Spleen (tissue), 11 donors: ENCODE measurements around the gene PACRG. TPM values are rescaled to one million over a fixed set of nuclear protein-coding genes. Genes with fewer than 3 reads are reported as not detected.

Experiments used
- DNase-seq: peaks from one replicate; pipeline ENCODE4 v3.0.0-alpha.2; 2020
- H3K27ac ChIP-seq, 8 donors: fragments of 200-600 bp; sonication (generic) in 7 of 8; 1 replicate in 4 of 8; 2 replicates in 4 of 8; pipeline versions ENCODE4 v1.5.0 to v1.8.0; 2016 to 2021; ENCODE audit warnings: inconsistent platforms in 4 of 8, mild to moderate bottlenecking in 4 of 8, moderate library complexity in 1 of 8
- H3K27me3 ChIP-seq, 7 donors: fragments of 200-600 bp; sonication (generic) in 6 of 7; replicated peaks in 1 of 7; 1 replicate in 4 of 7; 2 replicates in 3 of 7; pipeline versions ENCODE4 v1.5.0 to v1.8.0; 2016 to 2021; ENCODE audit warnings: inconsistent platforms in 3 of 7, mild to moderate bottlenecking in 1 of 7
- H3K36me3 ChIP-seq, 6 donors: fragments of 200-600 bp; sonication (generic) in 5 of 6; 1 replicate in 4 of 6; 2 replicates in 2 of 6; pipeline versions ENCODE4 v1.5.0 to v1.8.0; 2016 to 2021; ENCODE audit warnings: inconsistent platforms in 2 of 6
- H3K4me1 ChIP-seq, 6 donors: fragments of 200-600 bp; sonication (generic) in 5 of 6; 1 replicate in 3 of 6; 2 replicates in 3 of 6; pipeline versions ENCODE4 v1.5.0 to v1.8.0; 2016 to 2021; ENCODE audit warnings: inconsistent platforms in 3 of 6
- H3K4me3 ChIP-seq, 8 donors: fragments of 200-600 bp; sonication (generic) in 7 of 8; 1 replicate in 4 of 8; 2 replicates in 4 of 8; pipeline versions ENCODE4 v1.5.0 to v1.8.0; 2016 to 2021; ENCODE audit warnings: inconsistent platforms in 4 of 8, mild to moderate bottlenecking in 4 of 8, moderate library complexity in 2 of 8
- H3K9me3 ChIP-seq, 8 donors: fragments of 200-600 bp; sonication (generic) in 7 of 8; 1 replicate in 4 of 8; 2 replicates in 4 of 8; pipeline versions ENCODE4 v1.5.0 to v1.8.0; 2016 to 2021; ENCODE audit warnings: inconsistent platforms in 4 of 8
- POLR2A ChIP-seq, 3 donors: fragments of 450-650 bp; IDR thresholded peaks; one replicate each; pipeline ENCODE4 v1.5.1; 2017; ENCODE audit warnings: antibody characterized with exemption in 3 of 3, mild to moderate bottlenecking in 1 of 3
- POLR2AphosphoS5 ChIP-seq, 3 donors: sonication (generic); formaldehyde crosslinking; IDR thresholded peaks; one replicate each; pipeline ENCODE4 v1.5.1; 2017; ENCODE audit warnings: antibody characterized with exemption in 3 of 3
- WGBS, 5 donors: extraction: QIAGEN DNeasy Blood & Tissue Kit in 3 of 5; methylation state at CpG; one replicate each; pipeline versions ENCODE4 v1.1.5 to v1.1.7; 2013 to 2018; 5-methylcytosine and 5-hydroxymethylcytosine counted together
- intact Hi-C: fragments of 100-400 bp; cut with DNase I; formaldehyde crosslinking; loops from one replicate; pipeline ENCODE4 v1.15.0; 2023; ENCODE audit warnings: low total_unique reads
- polyA plus RNA-seq, 3 donors: library from polyadenylated mRNA; stranded (reverse); fragments of 200-250 nt; gene quantifications; one replicate each; pipeline ENCODE4 v1.2.1, GENCODE V29; 2013
- total RNA-seq, 7 donors: library from RNA; depleted of rRNA in 3 of 7; stranded (reverse); fragments of >200 nt in 3 of 7; fragmentation: NEBNext Ultra II Directional in 4 of 7; extraction: Animal tissue kit (Norgen Biotek cat#: 25700) in 4 of 7; gene quantifications; one replicate each; pipeline versions ENCODE4 v1.1.0 to v1.2.1, GENCODE V29; 2016 to 2021
- TF ChIP-seq, protein P1 (sequence below), 11 experiments: fragments of 200-600 bp in 7 of 11; fragments of 450-650 bp in 4 of 11; sonication (generic) in 4 of 11; IDR thresholded peaks in 8 of 11; conservative IDR thresholded peaks in 3 of 11; 1 replicate in 7 of 11; 2 replicates in 4 of 11; pipeline versions ENCODE4 v1.4.0 to v1.8.0; 2016 to 2021; ENCODE audit warnings: antibody characterized with exemption in 11 of 11, inconsistent platforms in 4 of 11, mild to moderate bottlenecking in 1 of 11
- donor health status: healthy with polysubstance abuse.
- donor health status: DM: no; HTN: no; CAD: no; lungs with moderate emphysema.
- donor health status: DM: no; HTN: no; CAD: no.
- donor health status: Bipolar disorder and iron deficiency.
- donor health status: healthy.
- donor health status: DM: no; HTN: no; CAD: no.
- donor health status: DM: yes; HTN: yes; CAD: no.

Gene PACRG
- total and polyA plus RNA-seq, 10 donors, result 0.32 to 2.0 (median 1.0) TPM; not detected in 5

GRCh38 chr6:162875070-162875469 lies 147.3 kb downstream of the PACRG start:
- Histone ChIP-seq H3K4me1 (no peaks in the 10 kb centered on the region), H3K9me3 (peaks cover 0 to 10% (median 2%) of the 10 kb centered on the region in 8 donors), H3K27ac (no peak overlapping the region), H3K4me3 (no peak overlapping the region), H3K36me3 (no peaks in the 10 kb centered on the region), H3K27me3 (no peaks in the 10 kb centered on the region)
- 75 to 97% (median 85%) methylated on average over 2 of the region's 2 CpGs for WGBS, 5 donors
- TF ChIP-seq, protein P1, sequence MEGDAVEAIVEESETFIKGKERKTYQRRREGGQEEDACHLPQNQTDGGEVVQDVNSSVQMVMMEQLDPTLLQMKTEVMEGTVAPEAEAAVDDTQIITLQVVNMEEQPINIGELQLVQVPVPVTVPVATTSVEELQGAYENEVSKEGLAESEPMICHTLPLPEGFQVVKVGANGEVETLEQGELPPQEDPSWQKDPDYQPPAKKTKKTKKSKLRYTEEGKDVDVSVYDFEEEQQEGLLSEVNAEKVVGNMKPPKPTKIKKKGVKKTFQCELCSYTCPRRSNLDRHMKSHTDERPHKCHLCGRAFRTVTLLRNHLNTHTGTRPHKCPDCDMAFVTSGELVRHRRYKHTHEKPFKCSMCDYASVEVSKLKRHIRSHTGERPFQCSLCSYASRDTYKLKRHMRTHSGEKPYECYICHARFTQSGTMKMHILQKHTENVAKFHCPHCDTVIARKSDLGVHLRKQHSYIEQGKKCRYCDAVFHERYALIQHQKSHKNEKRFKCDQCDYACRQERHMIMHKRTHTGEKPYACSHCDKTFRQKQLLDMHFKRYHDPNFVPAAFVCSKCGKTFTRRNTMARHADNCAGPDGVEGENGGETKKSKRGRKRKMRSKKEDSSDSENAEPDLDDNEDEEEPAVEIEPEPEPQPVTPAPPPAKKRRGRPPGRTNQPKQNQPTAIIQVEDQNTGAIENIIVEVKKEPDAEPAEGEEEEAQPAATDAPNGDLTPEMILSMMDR (IDR thresholded peaks at IDR 0.05 in 8 of 11, conservative IDR thresholded peaks at IDR 0.05 in 3 of 11), result no peak
- no peak for TF ChIP-seq POLR2A (IDR thresholded peaks at IDR 0.05)
- no peak for DNase-seq
- intact Hi-C loops, result no loop called here

- intact Hi-C loops, result no loop called here
Observed at GRCh38 chr6:162882801-162883481, 155.2 kb downstream of the PACRG start.

DNA sequence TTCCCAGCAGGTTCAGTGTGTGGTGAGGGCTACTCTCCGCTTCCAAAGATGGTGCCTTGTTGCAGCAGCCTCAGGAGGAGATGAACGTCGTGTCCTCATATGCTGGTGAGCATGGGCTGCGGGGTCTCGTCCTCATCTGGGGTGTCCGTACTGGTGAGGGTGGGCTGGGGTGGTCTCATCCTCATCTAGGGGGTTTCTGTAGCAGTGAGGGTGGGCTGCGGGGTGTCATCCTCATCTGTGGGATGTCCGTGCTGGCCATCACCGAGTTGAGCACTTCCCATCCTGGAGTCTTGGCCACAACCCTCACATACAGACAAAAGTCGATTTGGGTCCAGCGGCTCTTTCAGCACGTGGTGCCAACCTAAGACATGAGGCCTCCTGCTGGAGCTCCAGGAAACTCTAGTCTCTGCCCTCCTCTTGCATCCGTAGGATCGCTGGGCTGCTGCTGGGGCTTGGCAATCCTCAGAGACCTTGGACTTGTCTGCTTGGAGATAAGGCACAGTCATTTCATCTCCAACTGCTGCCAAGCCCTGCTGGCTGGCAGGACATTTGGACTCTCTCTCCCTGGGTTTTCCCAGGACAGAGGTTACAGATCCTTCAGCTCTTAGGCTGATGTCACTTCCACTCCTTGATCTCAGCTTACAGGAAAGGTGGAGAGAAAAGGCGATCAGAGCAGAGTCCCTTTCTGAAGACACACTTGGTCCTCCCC lies 160.4 kb downstream of the PACRG start:
- no peaks in the 10 kb centered on the region for H3K4me1 ChIP-seq
- peak overlapping the region in 3 of 8 donors; percentile 23 to 46 (median 46) for H3K27ac ChIP-seq
- intact Hi-C loops, result no loop called here
- H3K27me3 ChIP-seq, result no peaks in the 10 kb centered on the region
- no peaks in the 10 kb centered on the region for H3K9me3 ChIP-seq
- WGBS, 5 donors, result 71 to 88% (median 80%) methylated on average over 13 to 15 of the region's 15 CpGs
- DNase-seq, result no peak
- no peaks in the 10 kb centered on the region for H3K36me3 ChIP-seq
- H3K4me3 ChIP-seq, result no peak overlapping the region
- peak in 2 of 3 donors; percentile 15 to 18 for TF ChIP-seq POLR2AphosphoS5 (IDR thresholded peaks at IDR 0.05)
- TF ChIP-seq, protein P1 (IDR thresholded peaks at IDR 0.05 in 8 of 11, conservative IDR thresholded peaks at IDR 0.05 in 3 of 11), result no peak

More at GRCh38 chr6:162882801-162883481, 155.2 kb downstream of the PACRG start:
- no peaks in the 10 kb centered on the region for H3K4me1 ChIP-seq
- DNase-seq, result no peak
- no peaks in the 10 kb centered on the region for H3K36me3 ChIP-seq
- TF ChIP-seq, protein P1 (IDR thresholded peaks at IDR 0.05 in 8 of 11, conservative IDR thresholded peaks at IDR 0.05 in 3 of 11), result no peak
- TF ChIP-seq POLR2AphosphoS5 (IDR thresholded peaks at IDR 0.05) (no peak), POLR2A (IDR thresholded peaks at IDR 0.05) (no peak)
- 83 to 89% (median 85%) methylated on average over 8 of the region's 8 CpGs for WGBS, 5 donors
- H3K4me3 ChIP-seq, result no peak overlapping the region
- H3K27ac ChIP-seq, result no peak overlapping the region
- H3K27me3 ChIP-seq, result no peaks in the 10 kb centered on the region
- no peaks in the 10 kb centered on the region for H3K9me3 ChIP-seq

- H3K4me3 ChIP-seq, result no peak overlapping the region
- H3K9me3 ChIP-seq, result no peaks in the 10 kb centered on the region
- H3K4me1 ChIP-seq, result no peaks in the 10 kb centered on the region
- 56 to 77% (median 63%) methylated on average over 1 of the region's 1 CpG for WGBS, 5 donors
- no peak for DNase-seq
- TF ChIP-seq POLR2AphosphoS5 (IDR thresholded peaks at IDR 0.05), result no peak
- TF ChIP-seq, protein P1 (IDR thresholded peaks at IDR 0.05 in 8 of 11, conservative IDR thresholded peaks at IDR 0.05 in 3 of 11), result no peak
- no peak for TF ChIP-seq POLR2A (IDR thresholded peaks at IDR 0.05)
- no peaks in the 10 kb centered on the region for H3K36me3 ChIP-seq
- peak overlapping the region in 1 of 8 donors; percentile 23 for H3K27ac ChIP-seq
- intact Hi-C loops, result no loop called here
- H3K27me3 ChIP-seq, result no peaks in the 10 kb centered on the region
Observed at GRCh38 chr6:162889303-162889702, 161.5 kb downstream of the PACRG start.
